GM21447 (cell line): ENCODE results near the gene FAM117B.
A peak's percentile ranks its signal among the peaks of the same experiment; 100 is the strongest.

Source experiments
- ATAC-seq: cut with Tn5 transposase; IDR thresholded peaks from one replicate; pipeline ENCODE4 v1.9.1; 2021; ENCODE audit not compliant: unreplicated experiment

FAM117B gene

DNA sequence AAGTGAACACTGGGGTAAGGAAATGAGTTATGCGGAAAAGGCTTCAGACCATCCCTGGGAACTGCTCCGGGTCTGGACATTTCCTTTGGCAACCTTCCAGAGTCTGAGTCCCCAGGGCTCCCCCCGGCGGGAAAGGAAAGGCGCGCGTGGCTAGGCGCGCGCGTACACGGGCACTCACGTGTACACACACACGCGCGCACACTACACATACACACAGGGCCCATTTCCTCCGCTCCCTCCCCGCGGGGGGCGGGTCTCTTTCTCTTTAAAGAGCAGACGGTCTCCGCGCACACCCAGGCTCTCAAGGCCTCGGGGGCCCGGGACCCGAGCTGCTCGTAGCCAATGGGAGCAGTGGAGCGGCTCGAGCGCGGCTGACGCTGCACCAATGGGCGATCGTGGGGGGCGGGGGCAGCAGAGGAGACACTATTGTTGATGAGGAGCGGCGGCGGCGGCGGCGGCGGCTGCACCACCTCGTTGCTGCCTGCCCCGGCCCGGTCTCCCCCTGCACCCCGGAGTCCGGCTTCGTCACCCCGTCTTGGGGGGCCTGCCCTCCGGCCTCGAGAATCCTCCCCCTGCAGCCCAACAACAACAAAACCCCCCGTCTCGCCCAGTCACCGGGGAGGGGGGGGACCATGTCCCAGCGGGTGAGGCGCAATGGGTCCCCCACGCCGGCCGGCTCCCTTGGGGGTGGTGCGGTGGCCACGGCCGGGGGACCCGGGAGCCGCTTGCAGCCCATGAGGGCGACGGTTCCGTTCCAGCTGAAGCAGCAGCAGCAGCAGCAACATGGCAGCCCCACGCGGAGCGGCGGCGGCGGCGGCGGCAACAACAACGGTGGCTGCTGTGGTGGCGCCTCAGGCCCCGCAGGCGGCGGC is at the start of gene FAM117B:
Gene FAM117B (plus strand): TSS at position 414 of the 872 bp plus-strand sequence. CDS start 219 bp downstream, at position 633.
- peak; percentile 87 for ATAC-seq

DNA sequence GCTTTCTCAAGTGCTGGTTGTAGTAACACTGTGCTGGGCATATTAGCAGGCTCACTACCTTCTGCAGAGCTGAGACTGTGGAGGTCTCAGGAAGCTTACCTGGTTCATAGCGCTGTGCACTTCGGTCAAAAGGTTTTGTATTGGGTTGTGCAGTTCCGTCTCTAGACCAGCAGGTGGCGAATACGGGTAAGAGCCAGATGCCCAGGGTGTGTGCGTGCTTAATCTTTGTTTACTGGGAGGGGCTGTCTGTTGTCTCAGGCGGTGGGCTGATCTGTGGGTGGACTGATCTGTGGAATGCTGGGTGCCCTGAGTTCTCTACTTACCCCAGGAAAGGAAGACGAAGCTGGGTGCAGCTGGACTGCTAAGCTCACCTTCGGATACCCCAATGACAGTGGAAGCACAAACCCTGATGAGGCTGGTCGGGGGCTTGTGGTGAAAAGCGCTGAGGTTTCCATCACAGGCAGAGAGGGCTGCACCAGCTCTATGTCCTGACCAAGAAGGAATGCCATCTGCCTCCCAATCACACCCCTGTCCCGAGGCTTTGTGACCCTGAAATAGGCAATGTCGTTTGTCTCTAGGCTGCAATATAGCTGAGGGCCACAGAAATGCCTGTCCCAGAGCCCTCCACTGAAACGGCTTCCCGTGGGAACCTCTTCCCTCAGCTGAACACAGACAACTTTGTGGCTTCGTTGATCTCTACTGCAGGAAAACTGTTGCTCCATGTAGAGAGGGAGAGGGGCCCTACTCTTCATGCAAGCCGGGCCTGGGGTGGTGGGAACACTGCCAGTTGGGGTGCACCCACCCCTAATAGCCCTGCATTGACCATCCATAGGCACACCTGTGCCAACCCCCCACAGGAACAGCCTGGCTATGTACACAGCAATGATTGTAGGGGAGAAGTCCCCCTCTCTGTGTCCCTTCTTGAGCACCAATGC is 45.9 kb upstream of the FAM117B start:
- ATAC-seq = peak; percentile 85

- no peak for ATAC-seq
Measured at GRCh38 chr2:202589582-202589949, 45.2 kb upstream of the FAM117B start.

DNA sequence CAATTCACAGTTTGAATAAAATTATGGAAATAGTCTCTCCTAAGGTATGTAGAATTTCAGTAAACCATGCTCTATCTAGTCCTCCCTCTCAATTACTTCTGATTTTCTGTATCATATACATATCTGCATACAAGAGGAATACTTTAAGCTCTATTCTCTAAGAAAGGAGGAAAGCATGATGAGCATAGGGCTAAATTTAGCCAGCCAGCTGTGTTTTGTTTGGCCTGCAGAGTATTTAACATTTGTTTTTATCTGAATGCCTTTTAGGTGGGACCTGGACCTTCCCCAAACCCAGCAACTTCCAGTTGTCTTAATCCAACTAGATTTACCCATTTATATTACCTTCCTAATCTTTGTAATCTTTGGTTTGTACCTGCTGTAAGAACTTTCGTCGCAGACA is 42.2 kb upstream of the FAM117B start:
- no peak for ATAC-seq

DNA sequence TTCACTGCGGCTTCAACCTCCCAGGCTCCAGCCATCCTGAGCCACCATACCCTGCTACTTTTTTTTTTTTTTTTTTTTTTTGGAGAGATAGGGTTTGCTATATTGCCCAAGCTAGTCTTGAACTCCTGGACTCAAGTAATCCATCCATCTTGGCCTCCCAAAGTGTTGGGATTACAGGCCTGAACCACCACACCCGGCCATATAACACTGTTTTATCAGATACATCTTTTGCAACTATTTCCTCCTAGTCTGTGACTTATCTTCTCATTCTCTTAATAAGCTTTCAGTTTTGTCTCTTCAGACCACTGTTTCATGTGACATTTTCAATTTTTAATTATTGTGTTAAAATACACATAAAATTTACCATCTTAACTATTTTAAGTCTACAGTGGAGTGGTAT is 35.7 kb upstream of the FAM117B start:
- no peak for ATAC-seq

DNA sequence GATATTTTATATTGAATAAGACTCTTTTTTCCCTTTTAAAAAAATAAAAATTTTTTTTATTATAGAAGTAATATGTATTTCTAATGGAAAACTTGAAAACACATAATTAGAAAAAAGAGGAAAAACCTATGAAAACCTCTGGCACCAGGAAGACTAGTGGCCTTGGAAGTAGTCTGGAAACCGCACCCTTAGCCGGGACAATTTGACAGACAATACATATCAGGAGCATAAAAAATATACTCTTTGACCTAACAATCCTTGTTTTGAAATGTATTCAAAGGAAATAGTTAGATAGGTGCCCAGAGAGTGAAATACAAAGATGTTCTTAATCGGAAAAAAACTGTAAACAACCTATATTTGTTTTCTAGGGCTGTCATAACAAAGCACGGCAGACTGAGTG is 34.9 kb upstream of the FAM117B start:
- ATAC-seq = no peak

DNA sequence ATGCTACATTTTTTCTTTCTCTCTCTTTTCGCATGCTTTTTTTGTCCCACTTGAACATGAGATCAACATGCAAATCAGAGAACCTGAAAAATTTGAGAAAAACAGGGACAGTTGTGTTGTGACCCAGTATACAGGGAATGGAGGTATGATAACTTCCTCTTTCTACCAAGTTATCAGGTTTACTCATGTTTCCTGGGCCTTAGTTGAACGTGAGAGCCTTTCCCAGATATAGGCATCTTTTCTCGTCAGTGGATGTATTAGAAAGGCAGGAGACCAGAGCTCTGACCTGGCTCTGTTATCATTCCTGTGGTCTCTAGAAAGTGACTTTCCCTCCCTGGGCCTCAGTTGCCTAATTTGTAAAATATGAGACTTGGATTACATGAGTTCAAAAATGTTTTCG is 30.1 kb upstream of the FAM117B start:
- no peak for ATAC-seq

GRCh38 chr2:202605174-202605573 is 29.6 kb upstream of the FAM117B start:
- no peak for ATAC-seq

GRCh38 chr2:202608142-202608852 is 26.5 kb upstream of the FAM117B start:
- no peak for ATAC-seq

DNA sequence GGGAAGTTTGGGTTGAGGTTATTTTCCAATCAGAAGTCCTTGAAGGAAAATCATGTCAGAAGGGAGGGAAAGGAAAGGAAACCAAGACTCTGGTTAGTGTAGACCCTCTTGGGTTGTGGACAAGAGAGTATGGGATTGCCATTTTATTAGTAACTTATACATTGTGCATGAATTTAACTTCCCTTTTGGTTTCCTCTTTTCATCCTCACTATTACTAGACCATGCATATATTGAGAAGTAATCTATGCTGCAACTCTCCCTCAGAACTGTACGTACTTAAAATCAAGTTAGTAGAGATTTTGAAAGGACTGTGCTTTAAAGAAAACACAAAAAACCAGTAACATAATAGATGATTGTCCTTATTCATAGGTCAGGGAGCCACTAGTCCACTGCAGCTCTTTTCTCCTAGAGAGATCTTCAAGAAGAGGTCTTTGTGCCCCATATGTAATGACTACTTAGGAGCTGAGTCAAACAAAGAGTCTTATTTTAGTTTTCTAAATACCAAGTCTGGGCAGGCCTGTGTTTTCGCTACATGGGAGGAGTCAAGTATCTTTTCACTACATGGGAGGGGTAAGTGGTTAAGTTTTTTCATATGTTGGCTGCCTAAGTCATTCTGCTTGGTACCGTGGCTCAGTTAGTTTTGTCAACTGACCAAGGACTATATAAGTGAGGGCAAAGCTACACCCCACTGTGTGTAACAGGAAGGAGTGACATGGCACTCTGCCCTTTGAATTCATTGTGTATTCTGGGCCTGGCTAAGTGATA is 25.2 kb upstream of the FAM117B start:
- ATAC-seq = peak; percentile 93

DNA sequence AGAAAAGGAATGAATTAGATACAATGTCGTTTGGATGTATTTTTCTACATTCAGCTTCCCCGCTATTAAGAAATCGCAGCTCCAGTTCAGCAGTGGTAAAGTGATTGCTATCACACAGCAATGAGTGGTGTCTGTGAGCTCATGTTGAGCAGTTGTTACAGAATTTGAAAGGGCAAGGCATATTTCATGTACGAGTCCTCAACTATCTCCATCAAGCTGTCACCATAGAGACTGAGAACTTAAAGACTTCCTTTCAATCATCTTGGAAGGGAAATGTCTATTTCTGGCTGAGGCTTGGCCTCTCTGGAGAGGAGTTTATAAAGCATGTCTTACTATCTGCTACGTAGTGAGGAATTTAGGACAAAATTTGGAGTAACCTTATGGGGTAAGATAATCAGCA is 24.4 kb upstream of the FAM117B start:
- ATAC-seq = no peak

- ATAC-seq = no peak
Measured at GRCh38 chr2:202612145-202612544, 22.6 kb upstream of the FAM117B start.

- no peak for ATAC-seq
Measured at GRCh38 chr2:202613479-202613878, 21.3 kb upstream of the FAM117B start.

GRCh38 chr2:202624133-202624532 is 10.6 kb upstream of the FAM117B start:
- ATAC-seq = no peak

GRCh38 chr2:202627042-202627441 is 7.7 kb upstream of the FAM117B start:
- no peak for ATAC-seq

DNA sequence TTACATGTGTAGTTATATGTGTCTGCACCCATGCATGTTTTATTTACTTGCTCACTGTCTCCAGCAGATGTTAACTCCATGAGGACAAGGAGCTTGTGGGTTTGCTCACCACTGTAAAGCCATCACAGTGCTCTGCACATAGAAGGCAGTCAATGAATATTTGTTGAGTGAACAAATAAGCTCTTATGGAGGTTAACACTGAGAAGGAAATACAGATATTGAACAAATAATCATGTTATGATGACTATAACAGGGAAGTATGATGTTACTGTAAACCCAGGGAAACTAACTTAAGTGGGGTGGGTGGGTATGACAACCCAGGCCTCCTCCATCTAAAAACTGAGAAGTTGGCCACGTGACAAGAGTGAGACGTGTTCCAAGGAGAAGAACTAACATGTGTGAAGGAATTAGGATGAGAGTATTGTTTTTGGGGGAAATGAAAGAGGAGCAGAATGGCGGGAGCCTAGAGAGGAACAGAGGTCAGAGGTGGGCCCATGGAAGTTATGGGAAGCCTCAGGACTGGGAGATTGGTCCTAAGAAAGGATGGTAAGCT is 6.0 kb upstream of the FAM117B start:
- no peak for ATAC-seq

GRCh38 chr2:202632682-202633290 is 2.0 kb upstream of the FAM117B start:
- no peak for ATAC-seq

GRCh38 chr2:202633470-202633869 is 1.3 kb upstream of the FAM117B start:
- no peak for ATAC-seq

DNA sequence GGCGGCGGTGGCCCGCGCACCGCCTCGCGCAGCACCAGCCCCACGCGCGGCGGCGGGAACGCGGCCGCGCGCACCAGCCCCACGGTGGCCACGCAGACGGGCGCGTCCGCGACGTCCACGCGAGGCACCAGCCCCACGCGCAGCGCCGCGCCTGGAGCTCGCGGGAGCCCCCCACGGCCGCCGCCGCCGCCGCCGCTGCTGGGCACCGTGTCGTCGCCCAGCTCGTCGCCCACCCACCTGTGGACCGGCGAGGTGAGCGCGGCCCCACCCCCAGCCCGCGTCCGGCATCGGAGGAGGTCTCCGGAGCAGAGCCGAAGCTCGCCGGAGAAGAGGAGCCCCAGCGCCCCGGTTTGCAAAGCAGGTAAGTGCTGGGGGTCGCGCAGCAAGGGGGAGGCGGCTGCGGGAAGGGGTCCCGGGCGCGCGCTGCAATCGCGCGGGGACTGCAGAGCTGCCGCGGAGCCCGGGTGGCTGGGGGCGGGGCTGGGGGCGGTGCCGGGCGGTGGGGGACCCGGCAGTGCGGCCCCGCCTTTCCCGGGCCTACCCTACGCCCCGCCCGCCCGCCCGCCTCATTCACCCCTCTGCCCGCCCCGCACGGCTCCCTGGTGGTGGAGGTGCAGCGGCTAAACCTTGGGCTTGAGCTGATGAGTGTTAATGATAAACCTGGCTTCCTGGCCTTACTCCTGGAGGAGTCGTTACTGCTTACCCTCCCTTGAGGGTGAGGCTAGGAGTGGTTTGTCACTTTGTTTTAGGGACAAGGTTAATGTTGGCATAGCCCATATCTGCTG is 851 bp downstream of the FAM117B start:
- peak; percentile 58 for ATAC-seq
